HG03575 (cell line): Measurements from ENCODE around the gene MOCOS.

ENCODE experiments used
- ATAC-seq: cut with Tn5 transposase; IDR thresholded peaks from one replicate; pipeline ENCODE4 v1.9.1; 2021; ENCODE audit not compliant: unreplicated experiment, insufficient number of reproducible peaks, low FRiP score; ENCODE audit errors: extremely low read depth

MOCOS gene

GRCh38 chr18:36295880-36296301, 108.6 kb downstream of the MOCOS start:
- ATAC-seq, result no peak

GRCh38 chr18:36296650-36297416, 109.5 kb downstream of the MOCOS start:
- no peak for ATAC-seq

- ATAC-seq, result no peak
Measured at GRCh38 chr18:36297417-36298125, 110.3 kb downstream of the MOCOS start, which contains the start of gene FHOD3. TSS of gene FHOD3 (plus strand) at chr18:36297713. CDS start at chr18:36297836, 123 bp downstream.

GRCh38 chr18:36298126-36298741, 110.9 kb downstream of the MOCOS start:
- no peak for ATAC-seq

- no peak for ATAC-seq
Measured at GRCh38 chr18:36299015-36299414, 111.7 kb downstream of the MOCOS start.

GRCh38 chr18:36300211-36300610, 112.9 kb downstream of the MOCOS start:
- no peak for ATAC-seq

GRCh38 chr18:36301884-36302283, 114.6 kb downstream of the MOCOS start:
- no peak for ATAC-seq

GRCh38 chr18:36302676-36303075, 115.4 kb downstream of the MOCOS start:
- no peak for ATAC-seq

- ATAC-seq, result no peak
Measured at GRCh38 chr18:36303211-36303844, 116.0 kb downstream of the MOCOS start.

GRCh38 chr18:36304723-36305122, 117.4 kb downstream of the MOCOS start:
- ATAC-seq, result no peak

GRCh38 chr18:36305375-36305774, 118.1 kb downstream of the MOCOS start:
- no peak for ATAC-seq

- ATAC-seq, result no peak
Measured at GRCh38 chr18:36307513-36307912, 120.2 kb downstream of the MOCOS start.

GRCh38 chr18:36308711-36309435, 121.6 kb downstream of the MOCOS start:
- ATAC-seq, result no peak

GRCh38 chr18:36309436-36310391, 122.4 kb downstream of the MOCOS start:
- ATAC-seq, result no peak

GRCh38 chr18:36311026-36311570, 123.8 kb downstream of the MOCOS start:
- no peak for ATAC-seq

GRCh38 chr18:36312806-36313395, 125.6 kb downstream of the MOCOS start:
- no peak for ATAC-seq

GRCh38 chr18:36314098-36314497, 126.8 kb downstream of the MOCOS start:
- no peak for ATAC-seq
